Stimulated activated naive CD8-positive, alpha-beta T cell treated with anti-CD3 and anti-CD28 coated beads, Interleukin-15, amount 100 ng/mL, for 72 hours (primary cell): ENCODE results near the gene ACOXL.

Source experiments
- ATAC-seq: fragments of 150-1000 bp; cut with Tn5 transposase; 2 replicates; pipeline ENCODE4 v1.10.0; 2021; ENCODE audit warnings: mild to moderate bottlenecking, moderate library complexity
- DNase-seq, 2 donors: peaks; one replicate each; pipeline ENCODE4 v3.0.0; 2021 to 2022
- H3K27ac Mint-ChIP-seq, 2 donors: one replicate each; pipeline ENCODE4 v1.8.0; 2022; ENCODE audit warnings: mild to moderate bottlenecking in 2 of 2, mixed read lengths in 2 of 2, moderate library complexity in 2 of 2
- H3K27me3 Mint-ChIP-seq: one replicate; pipeline ENCODE4 v1.8.0; 2022; ENCODE audit warnings: mixed read lengths
- H3K4me1 Mint-ChIP-seq: one replicate; pipeline ENCODE4 v1.8.0; 2022; ENCODE audit warnings: mild to moderate bottlenecking, mixed read lengths
- H3K4me3 Mint-ChIP-seq, 2 donors: one replicate each; pipeline ENCODE4 v1.8.0; 2022; ENCODE audit warnings: mild to moderate bottlenecking in 2 of 2, mixed read lengths in 2 of 2, moderate library complexity in 1 of 2
- H3K9me3 Mint-ChIP-seq, 2 donors: one replicate each; pipeline ENCODE4 v1.8.0; 2022; ENCODE audit warnings: mixed read lengths in 2 of 2

The ACOXL gene

DNA sequence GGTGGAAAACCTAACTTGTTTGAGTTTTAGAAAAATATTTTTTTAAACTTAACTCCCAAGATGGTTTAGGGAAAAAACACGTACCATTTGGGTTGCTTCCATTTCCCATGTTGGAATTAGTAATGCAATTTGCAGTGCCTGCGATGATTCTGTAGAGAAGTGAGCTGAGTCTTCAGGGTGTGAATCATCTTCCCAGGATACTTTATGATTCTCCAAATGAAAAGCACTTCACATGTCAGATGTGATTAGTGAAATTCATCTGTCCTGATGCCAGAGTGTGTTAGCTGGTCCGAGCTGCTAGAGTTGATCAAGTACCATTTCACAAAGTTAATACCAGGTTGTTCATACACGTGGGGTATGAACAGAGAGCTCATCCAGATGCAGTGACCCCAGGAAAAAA lies 59.1 kb downstream of the ACOXL start:
- H3K27ac Mint-ChIP-seq: no peak overlapping the region
- no peak overlapping the region for H3K4me3 Mint-ChIP-seq
- H3K4me1 Mint-ChIP-seq: no peaks in the 10 kb centered on the region
- DNase-seq (no peak), ATAC-seq (no peak)
- H3K9me3 Mint-ChIP-seq: no peaks in the 10 kb centered on the region
- peaks cover 81% of the 10 kb centered on the region for H3K27me3 Mint-ChIP-seq

DNA sequence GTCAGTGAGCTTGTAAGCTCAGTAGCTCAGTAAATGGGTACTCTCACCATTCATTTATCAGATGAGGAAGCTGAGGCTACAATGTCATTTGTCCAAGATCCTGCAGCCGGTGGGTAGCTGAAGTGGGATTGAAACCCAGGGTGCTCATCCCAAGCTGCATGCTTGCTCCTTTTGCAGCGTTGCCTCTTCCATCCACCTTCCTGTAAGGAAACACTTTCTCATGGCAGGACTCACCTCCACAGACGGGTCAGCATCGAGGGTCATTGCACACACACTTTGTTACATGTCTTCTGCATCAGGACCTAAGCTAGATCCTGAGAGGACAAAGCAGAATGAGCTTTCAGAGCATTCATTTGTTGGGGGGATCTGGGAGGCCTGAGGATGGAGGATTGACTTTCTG lies 60.7 kb downstream of the ACOXL start:
- Mint-ChIP-seq H3K9me3 (no peaks in the 10 kb centered on the region), H3K27ac (no peak overlapping the region), H3K27me3 (peaks cover 81% of the 10 kb centered on the region), H3K4me1 (no peaks in the 10 kb centered on the region), H3K4me3 (no peak overlapping the region)
- DNase-seq (no peak), ATAC-seq (no peak)

DNA sequence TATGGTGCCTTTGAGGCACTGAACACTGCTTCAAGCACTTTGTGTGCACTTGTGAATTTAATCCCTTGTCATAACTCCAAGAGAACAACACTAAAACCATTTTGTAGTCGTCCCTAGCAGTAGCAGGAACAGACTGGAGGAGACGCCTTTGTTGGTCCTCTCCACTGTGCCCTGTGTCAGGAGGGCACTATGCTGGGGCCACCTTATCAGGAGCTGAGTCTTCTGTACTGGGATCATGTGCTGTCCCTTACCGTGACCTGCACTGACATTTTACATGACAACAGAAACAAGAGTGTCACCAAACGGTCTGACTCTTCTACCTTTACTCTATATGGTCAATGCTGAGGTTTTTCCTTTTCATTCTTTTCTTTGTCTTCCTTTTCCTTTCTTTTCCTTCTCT lies 62.0 kb downstream of the ACOXL start:
- H3K4me3 Mint-ChIP-seq: no peak overlapping the region
- H3K4me1 Mint-ChIP-seq: no peaks in the 10 kb centered on the region
- H3K9me3 Mint-ChIP-seq: peaks cover 0 to under 1% of the 10 kb centered on the region in 2 donors
- no peak for DNase-seq
- no peak overlapping the region for H3K27ac Mint-ChIP-seq
- ATAC-seq: no peak
- H3K27me3 Mint-ChIP-seq: peaks cover 77% of the 10 kb centered on the region

DNA sequence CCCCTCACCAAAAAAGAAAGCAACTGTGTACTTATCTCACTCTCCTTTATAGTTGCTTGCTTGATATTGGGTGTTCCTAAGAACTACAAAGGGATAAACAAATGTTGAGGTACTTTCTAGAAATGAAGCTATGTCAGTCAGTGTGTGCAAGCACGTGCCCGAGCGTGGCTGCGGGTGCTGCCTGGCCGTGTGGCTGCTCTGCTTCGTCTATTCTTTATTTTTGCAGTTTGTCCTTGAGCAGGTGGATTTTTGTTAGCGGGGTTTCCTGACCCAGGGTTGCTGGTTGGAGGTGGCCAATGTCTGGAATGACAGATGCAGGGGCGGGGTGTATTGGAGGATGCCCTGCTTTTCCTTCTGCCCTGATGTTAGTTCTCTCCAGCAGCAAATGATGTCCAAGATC lies 62.6 kb downstream of the ACOXL start:
- peaks cover 0 to 6% of the 10 kb centered on the region in 2 donors for H3K9me3 Mint-ChIP-seq
- no peak overlapping the region for H3K4me3 Mint-ChIP-seq
- H3K4me1 Mint-ChIP-seq: no peaks in the 10 kb centered on the region
- no peak for ATAC-seq
- H3K27ac Mint-ChIP-seq: no peak overlapping the region
- DNase-seq: no peak
- peaks cover 78% of the 10 kb centered on the region for H3K27me3 Mint-ChIP-seq

DNA sequence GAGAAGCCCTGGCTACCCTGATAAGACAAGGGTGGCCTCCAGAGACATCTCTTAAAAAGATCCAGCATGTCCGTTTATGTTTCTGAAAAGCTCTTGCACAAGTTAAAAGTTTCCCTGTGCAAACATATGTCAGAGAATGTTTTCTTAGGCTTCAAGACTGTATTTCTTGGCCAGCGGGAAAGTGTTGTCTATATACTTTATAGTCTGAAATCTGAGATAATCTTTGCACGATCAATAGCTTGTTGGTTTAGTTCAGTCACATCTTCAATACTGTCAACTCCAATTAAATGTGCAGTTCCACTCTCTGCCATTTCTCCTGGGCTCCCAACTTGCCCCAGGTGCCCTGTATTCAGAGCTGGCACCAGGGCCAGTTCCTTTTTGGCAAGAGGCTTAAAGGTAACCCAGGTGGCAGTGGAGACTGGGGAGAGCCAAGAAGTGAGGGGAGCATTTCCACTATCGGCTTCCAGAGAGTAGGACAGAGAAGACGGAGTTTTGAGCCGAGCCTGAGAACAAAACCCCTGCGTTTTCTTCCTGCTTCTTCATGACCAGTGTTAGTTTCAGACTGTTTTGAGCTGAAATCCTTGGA lies 64.4 kb downstream of the ACOXL start:
- Mint-ChIP-seq H3K27ac (no peak overlapping the region), H3K4me1 (no peaks in the 10 kb centered on the region), H3K27me3 (peaks cover 79% of the 10 kb centered on the region), H3K4me3 (no peak overlapping the region), H3K9me3 (peaks cover 0 to 9% of the 10 kb centered on the region in 2 donors)
- no peak for DNase-seq
- ATAC-seq: no peak

DNA sequence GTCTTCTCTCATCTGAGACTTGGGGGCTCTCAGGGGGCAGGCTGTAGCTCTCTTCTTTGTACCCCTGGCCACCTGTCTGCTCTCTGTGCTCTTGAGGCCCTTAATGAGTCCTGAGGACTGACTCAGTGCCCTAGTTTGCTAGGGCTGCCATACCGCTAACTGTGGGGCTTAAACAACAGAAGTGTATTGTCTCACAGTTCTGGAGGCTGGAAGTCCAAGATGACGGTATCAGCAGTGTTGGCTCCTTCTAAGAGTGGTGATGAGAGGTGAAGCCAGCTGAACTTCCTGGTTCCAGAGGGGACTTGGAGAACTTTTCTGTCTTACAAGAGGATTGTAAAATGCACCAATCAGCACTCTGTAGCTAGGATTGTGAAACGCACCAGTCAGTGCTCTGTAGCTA lies 67.0 kb downstream of the ACOXL start:
- DNase-seq (no peak), ATAC-seq (no peak)
- Mint-ChIP-seq H3K9me3 (peaks cover 3 to 13% of the 10 kb centered on the region in 2 donors), H3K27ac (no peak overlapping the region), H3K4me3 (no peak overlapping the region), H3K27me3 (peaks cover 82% of the 10 kb centered on the region), H3K4me1 (peaks cover 4% of the 10 kb centered on the region)

DNA sequence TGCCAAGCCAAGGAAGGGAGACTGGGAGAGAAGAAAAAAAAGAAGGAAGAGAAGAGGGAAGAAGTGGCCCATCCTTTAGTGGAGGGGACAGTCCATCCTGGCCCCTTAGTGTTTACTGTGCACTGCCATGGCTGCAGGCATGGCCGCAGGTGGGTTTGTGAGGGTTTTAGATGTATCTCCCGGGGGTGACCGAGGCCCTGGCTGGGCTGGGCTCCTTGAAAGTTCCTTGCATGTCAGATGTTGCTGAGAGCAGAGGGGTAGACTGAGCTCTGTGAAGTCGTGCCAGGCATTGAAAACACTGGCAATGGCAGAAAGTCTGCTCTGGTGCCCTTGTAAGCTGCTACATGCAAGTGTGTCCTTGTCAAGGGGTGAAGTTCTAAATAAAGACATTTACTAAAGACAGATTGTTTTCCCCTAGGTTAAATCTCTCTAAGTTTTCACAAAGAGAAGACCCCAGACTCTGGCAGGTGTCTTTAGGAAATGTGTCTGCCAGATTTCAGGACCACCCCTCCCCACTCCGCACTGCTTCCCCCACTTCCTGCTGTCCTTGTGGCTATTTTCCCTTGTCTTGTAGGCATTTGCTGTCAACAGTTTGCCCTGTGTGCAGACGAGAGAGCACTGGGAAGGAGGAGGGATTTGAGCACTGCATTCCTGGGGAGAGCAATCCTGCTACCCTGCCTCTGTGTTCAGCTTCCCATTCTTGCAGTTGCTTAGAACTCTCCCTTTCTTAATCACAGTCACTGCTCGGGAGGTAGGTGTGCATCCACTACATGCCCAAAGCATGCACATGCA lies 68.4 kb downstream of the ACOXL start:
- DNase-seq (no peak), ATAC-seq (no peak)
- Mint-ChIP-seq H3K9me3 (peaks cover 8 to 20% of the 10 kb centered on the region in 2 donors), H3K4me3 (no peak overlapping the region), H3K27ac (no peak overlapping the region), H3K27me3 (peaks cover 67% of the 10 kb centered on the region), H3K4me1 (peaks cover 18% of the 10 kb centered on the region)

DNA sequence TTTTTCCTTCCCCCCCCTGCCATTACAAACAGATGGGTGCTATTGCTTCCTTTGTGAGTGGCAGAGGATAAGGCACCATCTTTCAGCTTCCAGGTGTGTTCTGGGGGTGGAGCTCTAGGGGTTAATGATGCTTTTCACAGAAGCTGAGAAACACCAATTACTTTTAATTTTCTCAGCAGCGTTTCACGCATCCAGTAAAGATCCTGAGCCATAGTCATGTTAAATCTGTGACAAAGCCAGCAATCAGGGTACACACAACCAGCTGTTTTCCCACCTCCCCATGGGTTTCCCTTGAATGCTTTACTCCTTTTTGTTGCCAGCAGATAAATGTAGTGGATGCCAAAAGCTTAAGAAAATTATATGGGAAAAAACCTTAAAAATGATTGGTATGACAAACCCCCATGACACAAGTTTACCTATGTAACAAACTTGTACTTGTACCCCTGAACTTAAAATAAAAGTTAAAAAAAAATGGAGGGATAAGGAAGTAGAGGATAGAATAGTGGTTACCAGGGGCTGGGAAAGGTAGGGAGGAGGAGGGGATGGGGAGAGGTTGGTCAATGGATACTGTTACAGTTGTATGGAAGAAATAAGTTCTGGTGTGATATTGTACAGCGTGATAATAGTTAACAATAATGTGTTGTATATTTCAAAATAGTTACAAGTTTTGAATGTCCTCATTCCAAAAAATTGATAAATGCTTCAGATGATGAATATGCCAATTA lies 70.0 kb downstream of the ACOXL start:
- peaks cover 66% of the 10 kb centered on the region for H3K27me3 Mint-ChIP-seq
- ATAC-seq (no peak), DNase-seq (no peak)
- peaks cover 28% of the 10 kb centered on the region for H3K4me1 Mint-ChIP-seq
- H3K4me3 Mint-ChIP-seq: no peak overlapping the region
- H3K9me3 Mint-ChIP-seq: peaks cover 8 to 20% of the 10 kb centered on the region in 2 donors
- no peak overlapping the region for H3K27ac Mint-ChIP-seq

DNA sequence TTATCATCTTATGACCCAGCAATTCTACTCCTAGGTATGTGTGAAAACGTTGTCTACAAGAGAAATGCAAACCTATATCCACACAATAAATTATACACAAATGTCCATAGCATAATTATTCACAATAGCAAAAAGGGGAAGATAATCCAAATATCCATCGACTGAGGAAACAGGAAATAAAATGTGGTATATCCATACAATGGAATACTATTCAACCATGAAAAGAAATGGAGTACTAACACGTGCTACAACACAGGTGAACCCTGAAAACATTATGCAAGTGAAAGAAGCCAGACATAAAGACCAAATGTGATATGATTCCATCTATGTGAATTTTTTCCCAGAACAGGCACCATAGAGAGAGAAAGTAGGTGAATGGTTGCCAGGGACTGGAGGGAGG lies 72.1 kb downstream of the ACOXL start:
- DNase-seq (no peak), ATAC-seq (no peak)
- Mint-ChIP-seq H3K27ac (no peak overlapping the region), H3K27me3 (peaks cover 76% of the 10 kb centered on the region), H3K4me3 (peak overlapping the region; percentile 33 to 38), H3K9me3 (peaks cover 8 to 19% of the 10 kb centered on the region in 2 donors), H3K4me1 (peaks cover 28% of the 10 kb centered on the region)

DNA sequence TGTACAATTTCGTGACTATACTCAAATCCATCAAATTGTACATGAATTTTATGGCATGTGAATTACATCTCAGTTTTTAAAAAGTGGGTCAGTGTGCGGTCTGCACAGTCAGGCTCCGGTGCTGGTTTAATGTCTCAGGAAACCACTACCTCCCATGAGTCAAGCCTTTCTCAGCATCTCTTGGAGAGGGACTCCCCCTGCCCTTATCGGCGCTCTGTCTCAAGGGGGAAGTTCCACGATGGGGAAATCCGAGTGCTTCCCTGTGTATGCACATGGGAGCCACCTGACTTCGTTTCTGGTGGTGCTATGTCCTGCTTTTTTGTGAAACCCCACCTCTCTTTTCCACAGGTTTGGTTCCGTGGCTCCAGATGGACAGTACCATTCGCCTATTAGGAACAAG lies 72.5 kb downstream of the ACOXL start:
- peak overlapping the region; percentile 33 to 38 for H3K4me3 Mint-ChIP-seq

DNA sequence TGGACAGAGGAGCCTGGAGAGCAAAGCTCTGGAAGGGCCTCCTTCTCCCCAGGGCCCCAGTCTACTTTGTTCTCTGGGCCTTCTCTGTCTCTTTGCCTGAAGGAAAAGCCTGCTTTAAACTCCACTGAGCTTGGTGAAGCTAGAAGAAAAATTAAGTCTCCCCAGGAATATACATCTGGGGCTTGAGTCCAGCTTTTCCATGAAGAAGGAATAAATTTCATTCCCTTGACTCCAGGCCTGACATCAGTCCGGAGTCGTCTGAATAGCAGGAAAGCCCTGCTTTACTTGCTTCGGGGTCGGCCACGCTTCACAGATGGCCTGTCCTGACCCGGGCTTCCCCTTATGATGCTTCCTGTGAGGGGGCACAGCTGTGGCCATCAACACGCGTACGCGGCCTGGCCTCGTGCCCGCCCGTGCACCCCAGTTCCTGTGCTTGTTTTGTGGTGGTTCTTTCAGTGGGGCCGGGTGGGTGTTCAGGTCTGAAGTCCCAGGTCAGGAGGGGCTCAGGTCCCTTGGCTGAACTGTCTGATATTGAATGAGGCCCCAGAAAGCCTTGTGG lies 73.6 kb downstream of the ACOXL start:
- DNase-seq (no peak), ATAC-seq (no peak)
- peaks cover 76% of the 10 kb centered on the region for H3K27me3 Mint-ChIP-seq
- H3K9me3 Mint-ChIP-seq: peaks cover 8 to 10% of the 10 kb centered on the region in 2 donors
- peak overlapping the region in 1 of 2 donors; percentile 15 for H3K4me3 Mint-ChIP-seq
- no peak overlapping the region for H3K27ac Mint-ChIP-seq
- H3K4me1 Mint-ChIP-seq: peaks cover 28% of the 10 kb centered on the region

More for the DNA sequence above, 72.5 kb downstream of the ACOXL start:
- Mint-ChIP-seq H3K27me3 (peaks cover 76% of the 10 kb centered on the region), H3K9me3 (peaks cover 8 to 14% of the 10 kb centered on the region in 2 donors), H3K4me1 (peaks cover 28% of the 10 kb centered on the region), H3K27ac (no peak overlapping the region)
- ATAC-seq: peak; percentile 99
- DNase-seq: peak; percentile 55 to 78

DNA sequence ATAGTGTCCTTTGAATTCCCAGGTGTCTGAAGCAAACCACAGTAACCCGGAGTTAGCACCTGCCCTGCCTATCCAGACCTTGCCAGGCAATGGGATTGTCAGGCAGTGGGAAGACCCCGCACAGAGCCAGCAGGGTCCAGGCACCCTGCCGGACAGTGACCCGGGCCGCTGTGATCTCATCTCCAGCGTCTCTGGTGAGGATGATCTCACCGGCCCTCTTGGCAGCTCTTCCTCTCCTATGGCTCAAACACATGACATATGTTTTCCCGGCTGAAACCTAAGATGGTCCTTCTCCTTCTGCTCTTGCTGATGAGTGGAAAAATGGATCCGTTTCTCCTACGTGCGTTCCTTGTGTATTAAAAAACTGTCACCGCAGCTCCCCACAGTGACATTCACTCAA lies 75.1 kb downstream of the ACOXL start:
- no peak overlapping the region for H3K27ac Mint-ChIP-seq
- peaks cover 65% of the 10 kb centered on the region for H3K27me3 Mint-ChIP-seq
- no peak for DNase-seq
- no peak for ATAC-seq
- no peak overlapping the region for H3K4me3 Mint-ChIP-seq
- H3K9me3 Mint-ChIP-seq: peaks cover 8 to 10% of the 10 kb centered on the region in 2 donors
- H3K4me1 Mint-ChIP-seq: peaks cover 44% of the 10 kb centered on the region

DNA sequence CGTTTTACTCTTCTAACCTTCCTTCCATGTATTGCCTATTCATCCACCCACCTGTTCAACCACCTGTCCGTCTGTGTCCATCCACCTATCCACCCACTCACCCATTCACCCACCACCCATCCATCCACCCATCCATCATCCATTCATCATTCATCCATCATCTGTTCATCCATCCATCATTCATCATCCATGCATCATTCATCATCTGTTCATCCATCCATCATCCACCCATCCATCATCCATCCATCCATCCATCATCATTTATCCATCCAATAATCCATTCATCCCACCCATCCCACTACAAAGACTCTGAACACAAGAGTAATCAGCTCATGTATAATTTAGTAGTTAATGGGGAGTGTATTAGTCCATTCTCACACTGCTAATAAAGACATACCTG lies 78.0 kb downstream of the ACOXL start:
- no peak overlapping the region for H3K4me3 Mint-ChIP-seq

DNA sequence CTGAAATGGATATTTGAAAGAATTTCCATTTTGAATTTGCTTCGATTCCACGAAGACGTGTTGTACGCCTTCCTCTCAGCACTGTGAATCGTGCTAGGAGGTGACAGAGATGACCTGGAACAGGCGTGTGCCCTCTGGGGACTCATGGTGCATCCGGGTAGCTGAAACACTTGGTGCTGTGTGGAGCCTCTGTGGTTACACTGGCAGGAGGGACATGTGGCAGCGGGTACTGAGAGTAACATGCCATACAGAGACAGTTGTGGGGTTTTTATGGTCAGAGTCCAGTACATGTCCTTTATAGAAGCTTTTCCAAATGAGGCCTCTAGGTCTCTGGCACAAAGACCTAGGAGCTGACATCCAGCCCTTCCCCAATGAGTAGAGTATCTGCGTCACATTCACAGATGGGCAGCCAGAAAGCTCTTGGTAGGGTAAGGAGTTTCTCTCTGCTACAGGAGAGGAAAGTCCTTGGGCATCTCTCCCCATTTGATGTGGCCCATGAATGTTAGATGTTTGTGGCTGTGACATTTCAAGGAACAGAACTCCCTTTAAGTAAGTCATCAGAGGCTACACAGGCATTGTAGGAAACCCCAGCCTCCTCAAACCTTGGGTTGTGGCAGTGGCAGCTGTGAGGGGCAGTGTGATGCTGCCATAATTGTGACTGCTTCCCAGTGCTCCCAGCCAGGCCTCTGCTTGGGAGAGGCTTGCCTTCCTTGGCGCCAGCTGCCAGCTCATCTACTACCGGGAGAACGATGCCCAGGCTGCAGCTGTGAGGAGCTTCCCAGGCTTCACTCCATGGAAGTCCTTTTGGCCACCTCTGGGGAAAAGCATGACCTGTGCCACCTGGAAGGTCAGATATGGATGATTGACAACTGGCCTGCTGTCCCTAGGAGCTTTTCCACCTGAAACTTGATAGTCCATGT lies 80.6 kb downstream of the ACOXL start:
- Mint-ChIP-seq H3K27ac (no peak overlapping the region), H3K4me1 (peaks cover 30% of the 10 kb centered on the region), H3K27me3 (peaks cover 34% of the 10 kb centered on the region), H3K4me3 (no peak overlapping the region), H3K9me3 (no peaks in the 10 kb centered on the region)
- DNase-seq (no peak), ATAC-seq (peak; percentile 17)

More for the DNA sequence above, 78.0 kb downstream of the ACOXL start:
- no peak overlapping the region for H3K27ac Mint-ChIP-seq
- H3K9me3 Mint-ChIP-seq: no peaks in the 10 kb centered on the region
- H3K27me3 Mint-ChIP-seq: peaks cover 54% of the 10 kb centered on the region
- ATAC-seq (no peak), DNase-seq (no peak)
- H3K4me1 Mint-ChIP-seq: peaks cover 43% of the 10 kb centered on the region

DNA sequence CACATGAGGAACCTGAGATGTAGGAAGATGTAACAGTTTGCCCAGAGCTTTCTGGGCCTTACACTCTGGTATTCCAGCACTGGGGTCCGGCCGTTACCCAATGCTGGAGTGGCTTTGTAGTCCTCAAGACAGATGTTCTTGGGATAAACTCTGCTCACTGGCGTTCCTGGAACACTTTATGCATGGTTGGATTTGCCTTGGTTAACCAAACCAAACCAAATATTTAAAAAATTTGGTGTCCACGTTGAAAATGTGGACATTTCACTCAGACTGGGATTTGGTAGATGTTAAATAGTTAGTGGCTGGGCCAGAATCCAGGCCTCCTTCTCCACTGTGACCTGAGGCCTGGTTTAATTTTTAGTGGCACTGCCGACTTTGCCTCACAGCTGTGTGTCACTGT lies 81.5 kb downstream of the ACOXL start:
- H3K27ac Mint-ChIP-seq: no peak overlapping the region
- peaks cover 32% of the 10 kb centered on the region for H3K4me1 Mint-ChIP-seq
- H3K27me3 Mint-ChIP-seq: peaks cover 30% of the 10 kb centered on the region
- H3K9me3 Mint-ChIP-seq: no peaks in the 10 kb centered on the region
- ATAC-seq: no peak
- H3K4me3 Mint-ChIP-seq: no peak overlapping the region
- DNase-seq: no peak
